ENCODE results near the gene IQGAP2. TPM values are rescaled to one million over a fixed set of nuclear protein-coding genes. Genes with fewer than 3 reads are reported as not detected.

Gene IQGAP2
- total RNA-seq, 1 donor from 2014 or later, result not detected

DNA sequence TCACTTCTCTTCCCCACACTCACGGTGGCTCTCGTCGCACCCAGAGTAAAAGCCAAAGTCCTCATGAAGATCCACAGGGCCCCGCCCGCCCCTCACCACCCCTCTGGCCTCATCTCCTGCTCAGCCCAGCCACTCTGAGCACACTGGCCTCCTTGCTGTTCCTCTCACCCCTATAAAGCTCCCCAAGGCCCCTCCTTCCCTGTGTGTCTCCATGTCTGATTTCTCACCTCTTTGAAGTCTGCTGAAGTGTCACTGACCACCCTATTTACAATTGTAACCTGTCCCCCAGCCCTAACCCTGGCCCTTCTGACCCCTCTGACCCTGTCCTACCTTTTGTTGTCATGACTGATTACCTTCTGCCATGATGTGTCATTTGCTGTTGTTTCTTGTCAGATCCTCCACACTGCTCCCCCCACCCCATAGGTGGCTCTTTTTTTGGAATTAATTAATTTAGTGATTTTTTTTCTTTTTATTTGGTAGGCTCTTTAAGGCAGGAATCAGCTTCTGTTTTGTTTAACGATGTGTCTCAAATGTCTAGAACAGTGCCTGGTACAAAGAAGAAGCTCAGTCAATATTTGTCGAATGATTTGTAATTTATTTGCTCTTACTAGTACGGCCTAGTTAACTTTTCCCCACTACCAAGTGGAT lies 90.2 kb downstream of the IQGAP2 start:
- Histone ChIP-seq H3K4me3 (ENCODE audit: low read depth, low read length) (no peak overlapping the region), H3K36me3 (ENCODE audit: control insufficient read depth, insufficient read depth, low read length) (no peaks in the 10 kb centered on the region), H3K27me3 (ENCODE audit: control insufficient read depth, insufficient read depth, low read length) (no peaks in the 10 kb centered on the region)
- no peak for FAIRE-seq
- TF ChIP-seq, protein P1, sequence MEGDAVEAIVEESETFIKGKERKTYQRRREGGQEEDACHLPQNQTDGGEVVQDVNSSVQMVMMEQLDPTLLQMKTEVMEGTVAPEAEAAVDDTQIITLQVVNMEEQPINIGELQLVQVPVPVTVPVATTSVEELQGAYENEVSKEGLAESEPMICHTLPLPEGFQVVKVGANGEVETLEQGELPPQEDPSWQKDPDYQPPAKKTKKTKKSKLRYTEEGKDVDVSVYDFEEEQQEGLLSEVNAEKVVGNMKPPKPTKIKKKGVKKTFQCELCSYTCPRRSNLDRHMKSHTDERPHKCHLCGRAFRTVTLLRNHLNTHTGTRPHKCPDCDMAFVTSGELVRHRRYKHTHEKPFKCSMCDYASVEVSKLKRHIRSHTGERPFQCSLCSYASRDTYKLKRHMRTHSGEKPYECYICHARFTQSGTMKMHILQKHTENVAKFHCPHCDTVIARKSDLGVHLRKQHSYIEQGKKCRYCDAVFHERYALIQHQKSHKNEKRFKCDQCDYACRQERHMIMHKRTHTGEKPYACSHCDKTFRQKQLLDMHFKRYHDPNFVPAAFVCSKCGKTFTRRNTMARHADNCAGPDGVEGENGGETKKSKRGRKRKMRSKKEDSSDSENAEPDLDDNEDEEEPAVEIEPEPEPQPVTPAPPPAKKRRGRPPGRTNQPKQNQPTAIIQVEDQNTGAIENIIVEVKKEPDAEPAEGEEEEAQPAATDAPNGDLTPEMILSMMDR (IDR thresholded peaks at IDR 0.05; ENCODE audit: insufficient read depth, low read length, severe bottlenecking), result no peak
- no peak for DNase-seq (ENCODE audit: low read depth)

DNA sequence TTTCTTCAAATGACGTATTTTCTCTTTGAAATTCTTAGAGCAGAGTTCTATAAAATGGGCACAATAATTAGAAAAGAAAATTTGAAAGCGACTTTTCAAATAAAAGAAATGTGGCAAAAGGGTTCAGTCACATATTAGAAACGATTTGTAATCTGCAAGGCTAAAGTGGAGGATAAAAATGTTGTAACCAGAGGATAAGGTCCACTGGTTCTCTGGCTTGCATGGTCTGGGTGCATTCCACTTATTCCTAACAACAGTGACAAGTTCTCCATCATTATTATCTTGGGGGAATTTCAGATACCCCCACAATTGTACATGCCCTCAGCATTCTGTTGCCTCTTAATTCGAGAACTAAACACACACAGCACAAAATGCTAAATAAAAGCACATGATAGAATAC lies 91.1 kb downstream of the IQGAP2 start:
- DNase-seq (ENCODE audit: low read depth) (no peak), FAIRE-seq (no peak)
- Histone ChIP-seq H3K36me3 (ENCODE audit: control insufficient read depth, insufficient read depth, low read length) (no peaks in the 10 kb centered on the region), H3K4me3 (ENCODE audit: low read depth, low read length) (no peak overlapping the region), H3K27me3 (ENCODE audit: control insufficient read depth, insufficient read depth, low read length) (no peaks in the 10 kb centered on the region)
- TF ChIP-seq, protein P1 (IDR thresholded peaks at IDR 0.05; ENCODE audit: insufficient read depth, low read length, severe bottlenecking), result no peak

DNA sequence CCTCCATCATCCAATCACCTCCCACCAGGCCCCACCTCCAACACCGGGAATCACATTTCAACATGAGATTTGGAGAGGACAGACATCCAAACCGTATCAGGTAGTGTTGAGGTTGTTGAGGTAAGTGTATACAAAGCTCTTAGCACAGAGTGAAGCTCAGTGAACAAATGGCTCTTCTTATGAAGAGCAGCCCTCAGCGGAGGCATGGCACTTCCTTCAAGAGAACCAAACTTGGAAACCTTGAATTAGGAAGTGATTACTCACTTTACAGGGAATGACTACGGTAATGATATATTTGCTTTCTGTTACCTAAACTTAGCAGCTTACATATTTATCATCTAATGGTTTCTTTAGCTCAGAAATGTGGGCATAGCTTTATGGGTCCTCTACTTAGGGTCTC lies 92.8 kb downstream of the IQGAP2 start:
- FAIRE-seq, result no peak
- Histone ChIP-seq H3K4me3 (ENCODE audit: low read depth, low read length) (no peak overlapping the region), H3K36me3 (ENCODE audit: control insufficient read depth, insufficient read depth, low read length) (no peaks in the 10 kb centered on the region), H3K27me3 (ENCODE audit: control insufficient read depth, insufficient read depth, low read length) (no peaks in the 10 kb centered on the region)
- DNase-seq (ENCODE audit: low read depth), result no peak
- TF ChIP-seq, protein P1 (IDR thresholded peaks at IDR 0.05; ENCODE audit: insufficient read depth, low read length, severe bottlenecking), result no peak

DNA sequence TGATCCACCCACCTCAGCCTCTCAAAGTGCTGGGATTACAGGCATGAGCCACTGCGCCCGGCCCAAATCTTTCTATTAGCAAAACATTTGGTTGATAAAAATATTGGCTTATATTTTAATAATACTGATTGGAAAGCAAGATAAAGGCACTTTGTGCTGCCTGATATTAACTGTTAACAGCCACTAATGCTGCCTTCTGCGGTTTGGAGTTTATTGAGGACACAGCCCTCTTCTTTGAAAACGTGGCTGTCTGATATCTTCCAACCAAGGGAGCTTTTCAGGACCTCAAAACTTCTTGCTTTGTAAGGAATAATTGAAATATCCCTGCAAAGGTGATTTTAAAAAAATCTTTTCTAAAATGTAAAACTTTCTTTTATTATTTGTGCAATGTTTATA lies 94.0 kb downstream of the IQGAP2 start:
- DNase-seq (ENCODE audit: low read depth), result no peak
- H3K4me3 ChIP-seq (ENCODE audit: low read depth, low read length), result no peak overlapping the region

DNA sequence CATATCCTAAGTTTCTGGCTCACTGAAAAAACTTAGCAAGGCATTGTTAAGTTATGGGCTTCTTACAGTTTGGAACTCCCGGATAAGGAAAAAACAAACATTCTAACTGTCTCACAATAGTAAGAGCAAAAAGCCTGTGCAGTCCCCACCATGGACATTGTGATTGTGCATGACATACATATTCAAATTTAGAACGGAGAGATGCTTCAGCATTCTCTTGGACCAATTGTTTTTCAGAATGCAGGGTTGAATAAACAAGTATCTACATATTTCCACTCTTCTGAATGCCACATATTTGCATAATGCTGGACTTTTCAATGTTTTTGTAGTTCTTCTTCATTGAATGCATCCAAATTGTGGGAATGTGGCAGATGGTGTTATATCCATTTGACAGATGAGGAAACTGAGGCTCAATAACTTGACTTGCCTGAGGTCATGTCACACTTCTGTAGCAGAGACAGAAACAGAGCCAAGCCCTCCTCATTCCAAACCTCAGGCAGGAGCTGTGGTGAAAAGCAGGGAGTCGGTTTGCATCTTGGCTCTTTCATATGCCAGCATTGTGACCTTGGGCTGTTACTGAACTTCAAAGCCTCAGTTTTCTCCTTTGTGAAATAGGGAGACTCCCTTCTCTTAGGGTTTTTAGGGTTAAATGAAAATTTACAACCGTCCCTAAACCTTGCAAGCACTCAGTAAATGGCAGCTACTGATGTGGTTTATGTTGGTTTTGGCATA lies 95.1 kb downstream of the IQGAP2 start:
- FAIRE-seq (no peak), DNase-seq (ENCODE audit: low read depth) (no peak)
- H3K4me3 ChIP-seq (ENCODE audit: low read depth, low read length), result no peak overlapping the region
- no peaks in the 10 kb centered on the region for H3K36me3 ChIP-seq (ENCODE audit: control insufficient read depth, insufficient read depth, low read length)
- TF ChIP-seq, protein P1 (IDR thresholded peaks at IDR 0.05; ENCODE audit: insufficient read depth, low read length, severe bottlenecking), result no peak
- H3K27me3 ChIP-seq (ENCODE audit: control insufficient read depth, insufficient read depth, low read length), result no peaks in the 10 kb centered on the region

More for the DNA sequence above, 94.0 kb downstream of the IQGAP2 start:
- TF ChIP-seq, protein P1 (IDR thresholded peaks at IDR 0.05; ENCODE audit: insufficient read depth, low read length, severe bottlenecking), result no peak
- no peak for FAIRE-seq
- Histone ChIP-seq H3K36me3 (ENCODE audit: control insufficient read depth, insufficient read depth, low read length) (no peaks in the 10 kb centered on the region), H3K27me3 (ENCODE audit: control insufficient read depth, insufficient read depth, low read length) (no peaks in the 10 kb centered on the region)
